RPMI8226 (cell line): ENCODE measurements around the gene LGALS8.
"Not testable (repeated sequence)": the region's sequence is repeated elsewhere in the genome, so short reads cannot be mapped to it uniquely, and the experiment has no call there.

ENCODE experiments used
- DNase-seq: peaks from one replicate; pipeline ENCODE4 v3.0.0-alpha.2; 2015

LGALS8 gene

DNA sequence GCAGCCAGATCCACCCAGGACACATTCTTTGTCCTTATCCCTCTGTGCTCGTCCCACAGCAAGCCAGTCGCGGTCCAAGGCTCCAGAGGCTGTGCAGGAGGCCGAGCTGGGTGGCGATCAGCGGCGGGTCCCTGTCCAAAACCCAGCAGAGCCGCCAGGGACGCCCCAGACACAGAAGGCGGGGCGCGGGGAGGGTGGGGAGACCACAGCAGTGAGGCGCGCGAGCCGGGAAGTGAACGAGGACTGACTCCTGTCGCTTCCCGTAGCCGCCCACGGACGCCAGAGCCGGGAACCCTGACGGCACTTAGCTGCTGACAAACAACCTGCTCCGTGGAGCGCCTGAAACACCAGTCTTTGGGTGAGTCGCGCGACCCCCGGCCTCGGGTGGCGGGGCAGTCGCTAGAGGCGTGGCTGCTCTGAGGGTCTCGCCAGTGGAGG is at the start of gene LGALS8:
TSS of gene LGALS8 (plus strand) at position 279 of the 438 bp plus-strand sequence. CDS start 2,089 bp downstream, outside the sequence.
- DNase-seq, result peak; percentile 52

DNA sequence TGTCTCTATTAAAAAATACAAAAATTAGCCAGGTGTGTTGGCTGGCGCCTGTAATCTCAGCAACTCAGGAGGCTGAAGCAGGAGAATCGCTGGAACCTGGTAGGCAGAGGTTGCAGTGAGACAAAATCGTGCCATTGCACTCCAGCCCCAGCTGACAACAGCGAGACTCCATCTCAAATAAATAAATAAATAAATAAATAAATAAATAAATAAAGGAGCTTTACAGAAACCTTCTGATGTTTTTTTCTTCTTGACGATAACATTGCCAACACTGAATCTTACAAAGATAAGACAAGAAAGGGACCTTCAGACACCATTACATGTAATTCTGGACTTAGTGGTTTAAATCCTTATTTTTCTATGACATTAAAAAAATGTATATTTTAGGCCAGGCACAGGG is 47.8 kb upstream of the LGALS8 start:
- no peak for DNase-seq

DNA sequence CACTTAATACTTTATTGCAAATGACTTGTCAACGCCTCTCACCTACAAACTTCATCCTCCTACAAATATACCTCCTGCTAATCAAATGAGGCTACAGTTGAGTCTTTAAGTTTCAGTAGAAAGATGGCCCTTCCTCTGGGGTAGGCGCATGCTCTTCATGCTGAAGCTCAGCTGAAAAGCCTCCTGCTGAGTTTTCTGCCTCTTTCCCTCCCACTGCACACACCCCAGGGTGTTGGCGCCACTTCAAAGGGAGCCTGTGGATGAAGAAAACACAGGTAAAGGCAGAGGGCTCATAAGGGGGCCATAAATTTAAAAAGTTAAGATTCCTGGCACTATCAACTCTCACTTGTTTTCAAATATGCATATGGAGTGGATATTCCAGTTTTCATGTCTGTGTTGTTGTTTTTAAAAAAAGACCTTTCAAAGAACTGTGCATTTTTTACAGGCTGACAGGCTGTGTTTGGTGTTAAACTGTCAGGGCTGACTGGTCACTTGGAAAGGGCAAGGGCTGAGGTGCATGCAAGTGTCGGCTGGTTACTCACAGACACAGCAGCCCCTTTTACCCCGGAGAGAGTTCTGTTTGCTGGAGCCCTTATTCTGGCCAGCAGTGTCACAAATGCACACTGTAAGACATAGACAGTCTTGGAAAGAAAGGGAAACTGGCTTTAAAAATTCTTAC is 42.9 kb upstream of the LGALS8 start:
- no peak for DNase-seq

DNA sequence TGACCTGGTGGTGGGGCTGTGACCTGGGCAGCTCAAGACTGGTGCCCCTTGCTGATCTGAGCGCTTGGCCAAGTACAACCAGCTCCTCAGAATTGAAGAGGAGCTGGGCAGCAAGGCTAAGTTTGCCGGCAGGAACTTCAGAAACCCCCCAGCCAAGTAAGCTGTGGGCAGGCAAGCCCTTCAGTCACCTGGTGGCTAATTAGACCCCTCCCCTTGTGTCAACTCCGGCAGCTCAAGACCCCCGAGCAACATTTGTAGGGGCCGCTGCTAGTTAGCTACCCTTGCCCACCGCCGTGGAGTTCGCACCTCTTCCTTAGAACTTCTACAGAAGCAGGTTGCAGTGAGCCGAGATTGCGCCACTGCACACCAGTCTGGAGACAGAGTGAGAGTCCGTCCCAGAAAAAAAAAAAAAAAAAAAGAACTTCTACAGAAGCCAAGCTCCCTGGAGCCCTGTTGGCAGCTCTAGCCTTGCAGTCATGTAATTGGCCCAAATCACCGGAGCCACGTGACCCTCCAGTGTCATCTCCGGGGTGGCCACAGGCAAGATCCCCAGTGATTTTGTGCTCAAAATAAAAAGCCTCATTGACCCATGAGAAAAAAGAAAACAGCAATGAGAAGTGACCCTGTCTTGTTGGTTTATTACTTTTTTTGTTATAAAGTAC is 39.3 kb upstream of the LGALS8 start:
- no peak for DNase-seq

DNA sequence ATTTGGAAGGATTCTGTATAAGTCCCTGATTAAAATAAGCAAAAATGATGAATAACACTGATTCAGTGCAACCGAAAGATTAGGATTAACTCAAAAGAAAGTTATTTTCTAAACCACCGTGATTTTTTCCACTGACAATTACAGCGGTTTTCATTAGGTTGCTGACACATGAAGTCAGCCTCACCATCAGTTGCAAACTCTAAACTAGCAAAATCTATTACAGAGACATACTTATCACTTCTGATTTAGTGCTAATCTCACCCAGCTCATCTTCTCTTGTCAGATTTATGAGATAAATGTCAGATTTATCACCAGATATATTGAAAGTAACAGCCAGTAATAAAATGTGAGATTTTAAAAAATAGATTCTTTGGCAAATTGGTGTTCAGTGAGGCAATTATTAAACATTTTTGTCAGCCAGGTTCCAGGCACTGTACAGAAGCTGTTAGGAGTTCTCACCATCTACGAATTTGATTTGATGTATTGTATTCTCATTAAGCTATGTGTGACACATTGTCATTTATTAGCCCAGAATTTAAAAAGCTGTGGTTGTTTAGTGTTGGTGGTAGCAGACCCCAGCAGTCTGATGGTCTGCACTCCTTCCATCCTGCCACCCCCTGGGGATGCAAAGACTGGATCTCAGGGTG is 37.3 kb upstream of the LGALS8 start:
- no peak for DNase-seq

DNA sequence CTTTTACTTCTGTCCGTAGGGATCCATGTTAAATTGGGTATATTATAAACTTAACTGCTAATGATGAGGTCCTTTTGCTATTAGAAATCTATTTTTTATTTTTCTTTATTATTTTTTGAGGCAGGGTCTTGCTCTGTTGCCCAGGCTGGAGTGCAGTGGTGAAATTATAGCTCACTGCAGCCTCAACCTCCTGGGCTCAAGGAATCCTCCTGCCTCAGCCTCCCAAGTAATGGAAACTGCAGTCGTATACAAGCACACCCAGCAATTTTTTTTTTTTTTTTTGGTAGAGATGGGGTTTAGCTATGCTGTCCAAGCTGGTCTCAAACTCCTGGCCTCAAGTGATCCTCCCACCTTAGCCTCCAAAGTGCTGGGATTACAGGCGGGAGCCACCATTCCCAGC is 34.6 kb upstream of the LGALS8 start:
- DNase-seq, result not testable (repeated sequence)

DNA sequence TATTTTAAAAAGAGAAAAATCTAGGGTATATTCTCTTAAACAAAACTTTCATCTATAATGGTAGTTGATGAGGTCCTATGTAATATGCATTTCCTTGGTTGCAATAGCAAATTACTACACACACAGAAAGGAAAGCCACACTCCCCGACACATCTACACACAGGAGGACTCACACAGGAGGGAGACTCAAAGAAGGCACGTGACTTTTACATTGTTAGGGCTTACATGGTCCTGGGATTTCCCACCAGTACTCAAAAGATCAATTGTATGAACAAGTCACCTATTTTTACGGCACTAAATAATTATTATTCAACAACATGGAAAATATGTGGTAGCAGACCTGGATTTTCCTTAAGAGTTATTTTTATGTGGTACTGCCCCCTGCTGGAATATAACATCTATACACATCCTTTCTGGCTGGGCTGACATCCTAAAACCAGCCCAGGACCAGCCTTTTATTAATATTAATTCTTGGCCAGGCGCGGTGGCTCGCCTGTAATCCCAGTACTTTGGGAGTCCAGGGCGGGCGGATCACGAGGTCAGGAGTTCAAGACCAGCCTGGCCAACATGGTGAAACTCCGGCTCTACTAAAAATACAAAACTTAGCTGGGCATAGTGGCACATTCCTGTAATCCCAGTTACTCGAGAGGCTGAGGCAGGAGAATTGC is 33.9 kb upstream of the LGALS8 start:
- peak; percentile 47 for DNase-seq

DNA sequence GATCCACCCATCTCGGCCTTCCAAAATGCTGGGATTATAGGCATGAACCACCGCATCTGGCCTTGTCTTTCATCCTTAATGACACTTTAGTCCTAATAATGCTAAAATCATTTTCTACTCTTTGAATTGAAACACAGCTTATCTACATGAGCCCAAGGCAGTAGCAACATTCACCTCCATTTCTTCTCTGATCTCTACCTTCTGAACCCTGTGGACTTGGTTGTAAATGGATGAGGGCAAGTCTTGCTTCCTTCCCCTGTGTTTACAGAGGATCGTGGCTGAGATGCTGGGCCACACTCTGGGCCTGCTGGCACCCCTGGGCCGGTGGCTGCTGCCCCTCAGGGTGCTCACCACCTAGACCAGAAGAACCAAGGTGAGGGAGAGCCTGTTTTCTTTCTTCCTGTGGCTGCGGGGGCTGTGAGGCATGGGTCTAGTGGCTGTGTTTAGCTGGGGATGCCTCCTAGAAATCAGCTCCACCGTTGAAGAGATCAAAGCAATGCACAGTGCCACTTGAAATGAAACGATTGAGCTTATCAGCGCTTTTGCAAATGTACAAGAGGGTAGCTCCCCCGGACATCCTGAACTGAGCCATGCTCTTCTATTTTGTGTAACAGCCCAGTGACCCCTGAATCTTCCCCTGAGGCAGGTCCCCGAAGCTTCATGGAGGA is 32.2 kb upstream of the LGALS8 start:
- no peak for DNase-seq

DNA sequence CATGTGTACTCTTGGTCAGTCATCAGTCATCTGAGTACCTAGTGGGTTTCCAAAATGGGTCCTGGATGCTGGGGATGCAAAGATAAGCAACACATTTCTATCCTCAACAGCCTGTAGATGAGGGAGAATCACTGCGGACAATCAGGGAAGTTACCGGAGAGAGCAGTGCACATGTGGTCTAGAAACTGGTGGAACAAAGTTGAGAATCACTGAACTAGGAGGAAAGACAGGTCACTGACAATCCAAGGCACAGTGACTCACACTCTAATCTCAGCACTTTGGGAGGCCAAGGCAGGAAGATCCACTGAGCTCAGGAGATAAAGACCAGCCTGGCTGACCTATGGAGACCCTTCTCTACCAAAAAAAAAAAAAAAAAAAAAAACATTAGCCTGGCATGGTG is 31.4 kb upstream of the LGALS8 start:
- DNase-seq, result no peak

DNA sequence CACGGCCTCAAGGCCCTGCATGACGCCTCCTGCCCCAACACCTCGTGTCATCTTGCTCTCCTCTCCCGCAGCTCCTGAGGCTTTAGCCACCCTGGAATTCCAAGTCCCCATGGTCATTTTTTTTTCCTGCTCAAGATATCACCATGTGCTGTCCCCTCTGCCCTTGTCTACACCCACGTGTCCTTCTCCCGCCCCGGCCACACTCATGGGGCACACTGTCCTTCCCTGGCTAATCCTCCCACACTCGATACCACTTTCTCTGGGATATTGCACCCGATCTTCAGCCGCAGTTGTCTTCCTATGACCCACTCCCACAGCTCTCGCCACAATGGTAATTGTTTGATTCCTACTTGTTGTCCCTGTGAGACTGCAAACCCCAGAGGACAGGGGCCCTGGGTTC is 29.7 kb upstream of the LGALS8 start:
- no peak for DNase-seq

DNA sequence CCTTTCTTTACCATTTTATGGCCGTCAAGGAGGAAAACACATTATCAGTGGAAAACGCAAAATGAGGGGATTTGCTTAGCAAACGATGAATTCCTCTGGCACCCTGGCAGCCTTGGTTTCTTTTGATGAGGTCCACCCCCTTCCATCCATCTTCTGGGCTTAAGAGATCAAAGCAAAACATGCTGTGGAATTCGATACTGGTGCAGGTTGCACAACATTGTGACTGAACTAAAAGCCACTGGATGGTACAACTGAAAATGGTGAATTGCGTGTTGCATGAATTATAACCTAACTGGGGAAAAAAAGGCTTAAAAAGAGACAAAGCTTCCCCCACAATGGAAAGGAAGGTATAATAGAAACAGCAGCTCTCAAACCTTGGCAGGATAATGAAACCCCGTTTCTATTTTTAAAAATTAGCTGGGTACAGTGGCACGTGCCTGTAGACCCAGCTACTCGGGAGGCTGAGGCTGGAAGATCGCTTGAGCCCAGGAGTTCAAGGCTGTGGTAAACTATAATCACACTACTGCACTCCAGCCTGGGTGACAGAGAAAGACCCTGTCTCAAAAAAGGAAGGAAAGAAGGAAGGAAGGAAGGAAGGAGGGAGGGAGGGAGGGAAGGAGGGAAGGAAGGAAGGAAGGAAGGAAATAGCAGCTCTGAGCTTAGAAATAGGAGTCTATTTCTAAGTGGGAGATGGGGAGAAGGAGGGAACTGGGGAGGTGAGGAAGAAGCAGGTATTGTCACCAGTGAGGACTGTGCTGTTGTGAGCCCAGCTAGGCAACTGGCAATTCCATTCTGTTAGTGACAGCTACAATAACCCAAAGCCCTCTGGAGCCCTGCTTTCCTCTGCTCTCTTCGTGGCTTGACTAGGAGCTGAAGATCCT is 29.0 kb upstream of the LGALS8 start:
- no peak for DNase-seq

DNA sequence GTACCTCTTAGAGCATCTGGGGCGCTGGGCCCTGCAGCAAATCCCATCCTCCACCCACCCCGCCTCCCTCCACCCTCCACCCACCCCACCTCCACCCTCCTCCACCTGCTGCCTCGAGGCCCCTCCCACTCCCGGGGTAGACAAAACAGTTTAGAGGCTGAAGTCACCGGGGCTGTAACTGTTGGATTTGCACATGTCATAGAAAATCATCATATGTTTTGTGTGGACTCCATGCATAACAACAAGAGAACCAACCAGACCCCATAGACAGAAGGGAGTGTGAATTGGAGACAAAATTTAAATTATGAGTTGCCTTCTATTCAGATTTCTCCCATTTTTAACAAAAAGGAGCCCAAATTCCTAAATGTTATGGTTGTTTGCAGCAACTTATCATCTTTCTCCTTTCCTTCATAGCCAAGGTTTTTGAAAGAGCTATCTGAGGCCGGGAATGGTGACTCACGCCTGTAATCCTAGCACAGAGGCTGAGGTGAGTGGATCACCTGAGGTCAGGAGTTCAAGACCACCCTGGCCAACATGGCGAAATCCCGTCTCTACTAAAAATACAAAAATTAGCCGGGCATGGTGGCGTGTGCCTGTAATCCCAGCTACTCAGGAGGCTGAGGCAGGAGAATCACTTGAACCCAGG is 28.2 kb upstream of the LGALS8 start:
- DNase-seq, result peak; percentile 41

DNA sequence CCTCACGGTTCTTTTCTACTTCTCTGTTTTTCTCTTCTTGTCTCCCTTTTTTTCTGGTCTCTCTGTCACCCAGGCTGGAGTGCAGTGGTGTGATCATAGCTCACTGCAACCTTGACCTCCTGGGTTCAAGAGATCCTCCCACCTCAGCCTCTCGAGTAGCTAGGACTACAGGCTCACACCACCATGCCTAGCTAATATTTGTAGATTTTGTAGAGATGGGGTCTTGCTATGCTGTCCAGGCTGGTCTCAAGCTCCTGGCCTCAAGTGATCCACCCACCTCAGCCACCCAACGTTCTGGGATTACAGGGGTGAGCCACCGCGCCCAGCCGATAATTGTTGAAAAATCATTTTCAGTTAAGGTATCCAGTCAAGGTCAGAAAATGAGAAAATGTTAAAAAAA is 25.9 kb upstream of the LGALS8 start:
- DNase-seq, result no peak

DNA sequence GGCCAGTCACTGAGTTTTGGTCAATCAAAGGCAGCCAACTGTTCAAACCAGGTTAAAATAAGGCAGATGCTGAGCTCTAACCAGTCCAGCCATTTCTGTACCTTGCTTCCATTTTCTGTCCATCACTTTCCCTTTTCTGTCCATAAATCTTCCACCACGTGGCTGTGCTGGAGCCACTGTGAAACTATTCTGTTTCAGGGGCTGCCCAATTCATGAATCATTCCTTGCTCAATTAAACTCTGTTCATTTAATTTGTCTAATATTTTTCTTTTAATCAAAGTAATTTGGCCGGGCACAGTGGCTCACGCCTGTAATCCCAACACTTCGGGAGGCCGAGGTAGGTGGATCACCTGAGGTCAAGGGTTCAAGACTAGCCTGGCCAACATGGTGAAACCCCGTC is 22.7 kb upstream of the LGALS8 start:
- no peak for DNase-seq

DNA sequence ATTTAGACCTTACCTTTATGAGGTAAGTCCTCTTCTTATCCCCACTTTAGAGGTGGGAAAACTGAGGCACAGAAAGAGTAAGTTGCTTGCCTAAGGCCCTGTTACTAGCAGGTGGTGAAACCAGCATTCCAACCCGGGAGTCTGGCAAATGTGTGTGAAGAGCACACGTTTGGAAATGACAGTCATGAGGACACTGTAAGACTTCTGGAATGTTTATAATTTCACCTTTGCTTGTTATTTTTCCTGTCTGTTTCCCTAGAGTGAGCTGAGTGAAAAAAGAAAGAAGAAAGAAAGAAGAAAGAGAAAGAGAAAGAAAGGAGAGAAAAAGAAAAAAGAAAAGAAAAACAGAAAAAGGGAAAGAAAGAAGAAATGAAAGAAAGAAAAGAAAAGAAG is 21.2 kb upstream of the LGALS8 start:
- DNase-seq, result no peak

DNA sequence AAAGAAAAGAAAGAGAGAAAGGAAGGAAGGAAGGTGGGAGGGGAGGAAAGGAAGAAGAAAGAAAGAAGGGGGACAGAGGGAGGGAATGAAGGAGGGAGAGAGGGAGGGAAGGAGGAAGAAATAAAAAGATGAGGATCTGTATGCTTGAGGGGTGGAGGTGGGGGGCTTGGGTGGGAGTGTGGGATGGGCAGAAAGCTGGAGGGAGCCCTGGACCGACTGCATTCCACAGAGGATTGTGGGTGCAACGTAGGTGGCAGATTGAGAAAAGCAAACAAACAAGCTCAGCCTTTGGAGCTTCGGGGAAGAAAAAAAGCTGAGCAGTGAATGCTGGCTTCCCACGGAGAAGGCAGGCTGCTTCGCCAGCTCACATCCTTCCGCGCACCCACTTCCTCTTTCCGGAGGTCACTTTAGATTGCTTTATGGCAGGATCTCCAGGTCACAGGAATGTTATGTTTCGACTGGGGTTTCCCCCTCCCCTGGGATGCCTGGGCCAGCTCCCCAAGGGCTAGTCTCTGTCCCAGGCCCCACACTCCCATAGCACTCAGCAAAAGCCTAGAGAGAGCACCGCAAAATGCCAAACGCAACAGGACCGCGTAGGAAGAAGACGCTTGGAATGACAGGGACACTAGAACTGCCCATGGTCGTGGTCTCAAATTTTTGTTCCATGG is 20.7 kb upstream of the LGALS8 start:
- DNase-seq, result peak; percentile 62

DNA sequence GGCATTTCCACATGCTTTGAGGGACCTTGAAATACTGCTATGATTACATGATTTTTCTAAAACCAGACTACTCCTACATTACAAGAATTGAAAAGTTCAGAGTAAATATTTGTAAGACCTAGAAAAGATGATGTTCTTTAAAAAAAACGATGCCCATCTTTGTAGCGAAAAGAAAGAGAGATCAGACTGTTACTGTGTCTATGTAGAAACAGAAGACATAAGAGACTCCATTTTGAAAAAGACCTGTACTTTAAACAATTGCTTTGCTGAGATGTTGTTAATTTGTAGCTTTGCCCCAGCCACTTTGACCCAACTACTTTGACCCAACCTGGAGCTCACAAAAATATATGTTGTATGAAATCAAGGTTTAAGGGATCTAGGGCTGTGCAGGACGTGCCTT is 19.4 kb upstream of the LGALS8 start:
- not testable (repeated sequence) for DNase-seq

DNA sequence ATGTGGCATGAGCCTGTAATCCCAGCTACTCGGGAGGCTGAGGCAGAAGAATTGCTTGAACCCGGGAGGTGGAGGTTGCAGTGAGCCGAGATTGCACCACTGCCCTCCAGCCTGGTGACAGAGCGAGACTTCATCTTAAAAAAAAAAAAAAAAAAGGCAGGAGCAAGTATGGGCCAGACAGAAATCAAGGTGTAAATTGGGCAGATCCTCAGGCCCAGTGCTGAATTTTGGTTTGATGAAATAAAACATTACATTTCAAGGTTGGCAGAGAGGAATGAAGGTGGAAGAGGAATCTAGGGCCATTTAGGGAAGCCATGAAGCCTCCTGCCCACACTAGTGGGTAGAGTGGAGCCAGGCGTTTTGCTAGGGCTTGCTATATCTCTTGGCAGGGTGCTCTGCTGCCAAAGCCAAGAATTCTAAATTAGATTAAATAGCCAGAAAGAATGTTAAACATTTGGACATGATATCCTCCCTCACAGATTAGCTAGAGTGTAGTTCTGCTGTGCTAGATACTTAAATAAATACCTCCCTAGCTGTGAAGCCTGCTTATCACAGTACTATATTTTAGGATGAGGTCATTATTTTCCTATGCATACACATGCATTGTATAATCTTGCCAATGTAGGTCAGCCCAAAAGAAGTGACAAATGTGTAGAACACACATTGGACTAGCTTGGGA is 16.6 kb upstream of the LGALS8 start:
- no peak for DNase-seq

DNA sequence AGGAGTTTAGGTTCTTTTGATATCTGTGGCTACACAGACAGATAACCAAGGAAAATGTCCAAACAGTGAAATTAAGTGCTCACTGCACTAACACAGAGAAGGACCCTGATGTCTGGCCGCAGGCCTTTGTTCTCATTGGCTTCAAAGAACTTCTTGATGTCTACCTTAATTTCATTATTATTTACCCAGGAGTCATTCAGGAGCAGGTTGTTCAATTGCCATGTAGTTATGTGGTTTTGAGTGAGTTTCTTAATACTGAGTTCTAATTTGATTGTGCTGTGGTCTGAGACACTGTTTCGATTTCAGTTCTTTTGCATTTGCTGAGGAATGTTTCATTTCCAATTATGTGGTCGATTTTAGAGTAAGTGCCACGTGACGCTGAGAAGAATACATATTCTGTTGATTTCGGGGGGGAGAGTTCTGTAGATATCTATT is 15.2 kb upstream of the LGALS8 start:
- no peak for DNase-seq

DNA sequence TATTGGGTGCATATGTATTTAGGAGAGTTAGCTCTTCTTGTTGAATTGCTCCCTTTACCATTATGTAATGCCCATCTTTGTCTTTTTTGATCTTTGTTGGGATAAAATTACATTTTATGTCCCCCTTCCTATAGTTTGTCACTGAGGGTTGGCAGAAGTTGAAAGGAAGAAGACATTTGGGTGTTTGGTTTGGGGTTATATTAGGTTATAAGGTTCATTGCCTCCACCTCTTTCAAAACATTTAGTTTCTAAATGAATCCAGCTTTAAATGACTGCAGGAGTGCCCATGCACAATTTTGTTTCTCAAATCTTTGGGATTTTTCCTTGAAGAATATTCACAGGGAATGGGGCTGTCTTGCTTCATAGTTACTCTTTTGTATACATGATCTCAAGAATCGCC is 14.6 kb upstream of the LGALS8 start:
- no peak for DNase-seq
